OCI-LY1 (cell line): ENCODE measurements around the gene CASD1.

Source experiments
- CTCF ChIP-seq: fragments of 200-600 bp; sonication (generic), shearing (Covaris generic); IDR thresholded peaks from 2 replicates; pipeline ENCODE4 v1.5.1; 2017; ENCODE audit warnings: mild to moderate bottlenecking, antibody characterized with exemption, low read length, moderate library complexity, mixed read lengths
- EZH2 ChIP-seq: fragments of 200-600 bp; sonication (generic), shearing (Covaris generic); IDR thresholded peaks from 2 replicates; pipeline ENCODE4 v1.8.0; 2017; ENCODE audit warnings: borderline replicate concordance, mixed run types, mild to moderate bottlenecking, antibody characterized with exemption, low read length, moderate library complexity, mixed read lengths

- TF ChIP-seq CTCF: no peak
- TF ChIP-seq EZH2: no peak
Measured at GRCh38 chr7:94600267-94600666, 90.7 kb downstream of the CASD1 start.
